ENCODE data around the gene CENATAC.
"Not testable (repeated sequence)": the region's sequence is repeated elsewhere in the genome, so short reads cannot be mapped to it uniquely, and the experiment has no call there.

GRCh38 chr11:118953976-118954375 is 44.0 kb upstream of the CENATAC start:
- TF ChIP-seq POLR2A, CTCF (IDR thresholded peaks at IDR 0.05): not testable (repeated sequence)

All from thyroid gland (tissue), 4 donors.